ENCODE measurements around the gene RAB11FIP3. TPM values are rescaled to one million over a fixed set of nuclear protein-coding genes. Genes with fewer than 3 reads are reported as not detected.

Gene RAB11FIP3
- total and polyA plus RNA-seq, 8 donors = 22.0 to 67.4 (median 33.2) TPM

- FAIRE-seq (no peak), ATAC-seq (no peak), DNase-seq (no peak)
- H3K4me1 ChIP-seq = peaks cover 0 to 5% (median 3%) of the 10 kb centered on the region in 3 donors
- no peaks in the 10 kb centered on the region for H3K9me3 ChIP-seq
- intact Hi-C loops (cut with DNase I) = no loop called here
- no peak overlapping the region for H3K4me3 ChIP-seq
- H3K27ac ChIP-seq = no peak overlapping the region
- 52 to 58% methylated on average over 28 to 35 of the region's 35 CpGs for WGBS, 2 donors
- H3K27me3 ChIP-seq = no peaks in the 10 kb centered on the region
- H3K36me3 ChIP-seq = no peaks in the 10 kb centered on the region
- TF ChIP-seq, protein P1, sequence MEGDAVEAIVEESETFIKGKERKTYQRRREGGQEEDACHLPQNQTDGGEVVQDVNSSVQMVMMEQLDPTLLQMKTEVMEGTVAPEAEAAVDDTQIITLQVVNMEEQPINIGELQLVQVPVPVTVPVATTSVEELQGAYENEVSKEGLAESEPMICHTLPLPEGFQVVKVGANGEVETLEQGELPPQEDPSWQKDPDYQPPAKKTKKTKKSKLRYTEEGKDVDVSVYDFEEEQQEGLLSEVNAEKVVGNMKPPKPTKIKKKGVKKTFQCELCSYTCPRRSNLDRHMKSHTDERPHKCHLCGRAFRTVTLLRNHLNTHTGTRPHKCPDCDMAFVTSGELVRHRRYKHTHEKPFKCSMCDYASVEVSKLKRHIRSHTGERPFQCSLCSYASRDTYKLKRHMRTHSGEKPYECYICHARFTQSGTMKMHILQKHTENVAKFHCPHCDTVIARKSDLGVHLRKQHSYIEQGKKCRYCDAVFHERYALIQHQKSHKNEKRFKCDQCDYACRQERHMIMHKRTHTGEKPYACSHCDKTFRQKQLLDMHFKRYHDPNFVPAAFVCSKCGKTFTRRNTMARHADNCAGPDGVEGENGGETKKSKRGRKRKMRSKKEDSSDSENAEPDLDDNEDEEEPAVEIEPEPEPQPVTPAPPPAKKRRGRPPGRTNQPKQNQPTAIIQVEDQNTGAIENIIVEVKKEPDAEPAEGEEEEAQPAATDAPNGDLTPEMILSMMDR (IDR thresholded peaks at IDR 0.05) = no peak
These were observed 140.2 kb downstream of the RAB11FIP3 start for GRCh38 chr16:565419-566330.

GRCh38 chr16:566475-567372 lies 141.3 kb downstream of the RAB11FIP3 start, which contains the start of gene NHLRC4:
Gene NHLRC4 (plus strand): TSS chr16:567005. CDS start chr16:568048, 1,043 bp downstream.
- H3K4me3 ChIP-seq = peak within 1 kb of the TSS in 1 of 4 donors; percentile 23
- H3K9me3 ChIP-seq = no peaks in the 10 kb centered on the region
- FAIRE-seq = no peak

DNA sequence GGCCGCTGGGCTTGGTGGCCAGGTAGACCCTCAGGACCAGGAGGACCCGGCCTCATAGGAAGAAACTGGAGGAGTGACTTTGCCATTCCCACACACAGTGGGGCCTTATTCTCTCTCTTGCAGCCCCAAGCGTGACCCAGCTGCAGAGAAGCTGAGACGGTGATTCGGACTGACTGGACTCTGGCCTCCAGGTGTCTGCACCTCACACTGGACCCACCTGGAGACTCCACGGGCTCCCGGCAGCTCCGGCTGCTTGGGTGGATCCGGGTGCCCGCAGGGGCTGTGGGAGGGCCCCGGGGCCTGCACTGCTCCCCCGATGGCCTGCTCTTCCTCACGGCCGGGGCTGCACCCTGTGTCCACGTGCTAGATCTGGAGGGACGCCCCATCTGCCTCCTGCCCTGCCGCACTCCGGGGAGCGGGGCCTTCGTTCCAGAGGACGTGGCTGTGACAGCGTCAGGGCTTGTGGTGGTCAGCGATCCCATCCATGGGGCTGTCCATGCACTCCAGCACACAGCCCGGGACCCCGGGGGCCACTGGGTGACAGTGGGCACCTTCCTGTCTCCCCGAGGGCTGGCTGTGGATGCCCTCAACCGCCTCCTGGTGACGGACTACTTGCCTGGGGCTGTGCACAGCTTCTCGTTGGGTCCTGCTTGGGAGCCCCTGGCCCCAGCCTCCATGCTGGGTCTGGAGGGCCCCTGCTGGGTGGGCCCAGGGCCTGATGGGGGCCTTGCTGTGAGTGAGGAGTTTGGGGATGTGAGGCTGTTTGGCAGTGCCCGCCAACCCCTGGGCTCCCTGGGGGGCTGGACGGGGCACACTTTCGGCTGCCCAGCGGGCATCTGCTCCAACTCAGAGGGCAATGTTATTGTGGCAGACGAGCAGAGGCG lies 142.2 kb downstream of the RAB11FIP3 start:
- Histone ChIP-seq H3K27ac (no peak overlapping the region), H3K27me3 (no peaks in the 10 kb centered on the region), H3K36me3 (no peaks in the 10 kb centered on the region), H3K9me3 (no peaks in the 10 kb centered on the region), H3K4me1 (peaks cover 0 to 5% (median 3%) of the 10 kb centered on the region in 3 donors), H3K4me3 (peak overlapping the region in 1 of 4 donors; percentile 23)
- DNase-seq (no peak), FAIRE-seq (no peak), ATAC-seq (no peak)
- TF ChIP-seq, protein P1 (IDR thresholded peaks at IDR 0.05) = no peak
- 90 to 93% methylated on average over 34 to 35 of the region's 35 CpGs for WGBS, 2 donors
- intact Hi-C loops (cut with DNase I) = no loop called here

More at GRCh38 chr16:566475-567372, 141.3 kb downstream of the RAB11FIP3 start, which contains the start of gene NHLRC4:
- Histone ChIP-seq H3K4me1 (peaks cover 0 to 5% (median 3%) of the 10 kb centered on the region in 3 donors), H3K27ac (no peak within 1 kb of the TSS), H3K27me3 (no peaks in the 10 kb centered on the region), H3K36me3 (no peaks in the 10 kb centered on the region)
- ATAC-seq (peak in 3 of 4 donors; percentile 6 to 18 (median 14)), DNase-seq (no peak)
- 59 to 60% methylated on average over 25 to 26 of the region's 26 CpGs for WGBS, 2 donors
- intact Hi-C loops (cut with DNase I) = no loop called here
- TF ChIP-seq, protein P1 (IDR thresholded peaks at IDR 0.05) = no peak

DNA sequence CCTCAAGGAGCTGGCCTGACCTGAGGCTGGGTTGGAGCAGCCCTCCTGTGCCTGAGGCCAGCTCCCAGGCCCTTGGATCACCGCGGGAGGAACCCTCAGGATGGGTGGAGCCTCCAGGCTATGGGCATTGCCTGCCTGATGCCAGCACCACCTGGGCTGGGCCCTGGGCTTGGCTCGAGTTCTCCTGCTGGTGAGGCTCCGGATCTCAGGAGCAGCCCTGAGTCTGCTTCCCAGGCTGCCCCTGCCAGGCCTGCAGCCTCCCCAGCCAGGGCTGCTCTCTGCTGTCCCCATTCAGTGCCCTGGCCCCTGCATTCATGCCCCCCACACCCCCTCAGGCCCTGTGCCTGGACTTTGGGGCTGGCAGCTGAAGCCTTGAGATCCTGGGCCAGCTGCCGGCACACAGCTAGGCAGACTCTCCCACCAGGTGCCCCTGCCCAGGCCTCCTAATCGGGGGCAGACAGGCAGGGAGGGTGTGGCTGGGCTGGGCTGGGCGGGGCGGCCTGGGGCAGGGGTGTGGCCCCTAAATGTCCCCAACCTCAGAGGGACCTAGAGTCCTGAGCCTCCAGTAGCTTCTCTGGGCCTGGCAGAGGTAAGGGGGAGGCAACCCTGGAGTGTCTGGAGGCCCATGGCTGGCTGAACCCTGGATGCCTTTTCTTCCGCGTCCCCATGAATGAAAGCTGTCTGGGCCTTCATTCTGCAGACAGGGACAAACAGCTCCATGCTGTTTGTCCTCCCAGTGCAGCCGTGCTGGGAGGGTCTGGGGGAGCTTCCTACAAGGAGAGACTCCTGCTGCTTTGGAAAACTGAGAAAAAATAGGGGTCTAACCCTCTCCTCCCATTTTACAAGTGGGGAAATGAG lies 143.2 kb downstream of the RAB11FIP3 start:
- ATAC-seq (no peak), DNase-seq (no peak), FAIRE-seq (no peak)
- H3K4me1 ChIP-seq = peaks cover 0 to 5% (median 3%) of the 10 kb centered on the region in 3 donors
- H3K36me3 ChIP-seq = no peaks in the 10 kb centered on the region
- 71 to 72% methylated on average over 10 to 11 of the region's 11 CpGs for WGBS, 2 donors
- H3K4me3 ChIP-seq = no peak overlapping the region
- intact Hi-C loops (cut with DNase I) = no loop called here
- TF ChIP-seq, protein P1 (IDR thresholded peaks at IDR 0.05) = no peak
- no peaks in the 10 kb centered on the region for H3K27me3 ChIP-seq
- no peak overlapping the region for H3K27ac ChIP-seq
- no peaks in the 10 kb centered on the region for H3K9me3 ChIP-seq

Measured in pancreas (tissue), 10 donors.